Breast epithelium (tissue), 3 donors: Measurements from ENCODE around the gene SLC16A6.

Source experiments
- CTCF ChIP-seq, 3 donors: fragments of 450-650 bp; IDR thresholded peaks; one replicate each; pipeline ENCODE4 v1.5.1; 2016 to 2017; ENCODE audit warnings: antibody characterized with exemption in 3 of 3, mild to moderate bottlenecking in 3 of 3, moderate library complexity in 3 of 3
- POLR2A ChIP-seq: fragments of 450-650 bp; IDR thresholded peaks from one replicate; pipeline ENCODE4 v1.6.1; 2016; ENCODE audit warnings: antibody characterized with exemption, mild to moderate bottlenecking, moderate library complexity
- POLR2AphosphoS5 ChIP-seq, 3 donors: sonication (generic); formaldehyde crosslinking; IDR thresholded peaks; one replicate each; pipeline ENCODE4 v1.6.1; 2017; ENCODE audit warnings: antibody characterized with exemption in 3 of 3

GRCh38 chr17:68260051-68260762, 30.7 kb downstream of the SLC16A6 start:
- TF ChIP-seq CTCF (IDR thresholded peaks at IDR 0.05), result no peak
- no peak for TF ChIP-seq POLR2A
- TF ChIP-seq POLR2AphosphoS5 (IDR thresholded peaks at IDR 0.05), result no peak
